HCT116 (cell line): ENCODE results near the gene USP32. TPM values are rescaled to one million over a fixed set of nuclear protein-coding genes. Genes with fewer than 3 reads are reported as not detected.

Experiments
- ATAC-seq: fragments of 200-7000 bp; cut with Tn5 transposase; 2 replicates; pipeline ENCODE4 v1.9.1; 2020; ENCODE audit warnings: mild to moderate bottlenecking, moderate library complexity
- BruUV-seq: library from RNA; stranded (reverse); fragments of 400-500 nt; replicated peaks from 2 replicates; lab custom pipeline; 2021; lab: Mats Ljungman, UMichigan
- CTCF ChIA-PET: fragments of 300-600 bp; sonication (Branson Sonifier 250); formaldehyde crosslinking; loops from one replicate; lab custom pipeline; 2021; ENCODE audit warnings: antibody characterized with exemption; lab: Charles Lee
- POLR2A ChIA-PET: fragments of 300-600, 350-600 bp; sonication (Branson Sonifier 250); formaldehyde crosslinking; loops from one replicate; lab custom pipeline; 2021; ENCODE audit warnings: antibody characterized with exemption; lab: Charles Lee
- RAD21 ChIA-PET, 2 experiments: fragments of 300-600 bp; sonication (Branson Sonifier 250); formaldehyde crosslinking; loops; one replicate each; lab custom pipeline; 2023; ENCODE audit warnings: low total read pairs in 2 of 2; ENCODE audit not compliant: uncharacterized antibody in 2 of 2, unreplicated experiment in 2 of 2, low non-redundant PET in 1 of 2; lab: Charles Lee
- DNase-seq: peaks from one replicate; pipeline ENCODE4 v3.0.0-alpha.2; 2010; ENCODE audit warnings: low read depth, low spot score
- H2AFZ ChIP-seq: fragments of 200-600 bp; shearing (Covaris generic), sonication (generic); 2 replicates; pipeline ENCODE4 v1.6.1; 2017; ENCODE audit warnings: low read depth, mixed run types, mixed read lengths, antibody characterized with exemption, low read length; ENCODE audit not compliant: poor library complexity, severe bottlenecking
- H3K27ac ChIP-seq: 2 replicates; pipeline ENCODE4 v1.5.1; 2012; ENCODE audit warnings: low read depth, low read length
- H3K27me3 ChIP-seq: fragments of 200-600 bp; sonication (generic); 2 replicates; pipeline ENCODE4 v1.6.1; 2016; ENCODE audit warnings: mixed run types, low read length, mixed read lengths; ENCODE audit not compliant: insufficient read depth
- H3K36me3 ChIP-seq, 2 experiments: fragments of 200-500 bp in 1 of 2; fragments of 200-600 bp in 1 of 2; sonication (Bioruptor generic) in 1 of 2; sonication (generic) in 1 of 2; 2 replicates each; pipeline versions ENCODE4 v1.5.1 to v1.6.1; 2014 to 2016; ENCODE audit warnings: low read length in 2 of 2, inconsistent platforms in 1 of 2, mixed read lengths in 1 of 2, mixed run types in 1 of 2; ENCODE audit not compliant: insufficient read depth in 2 of 2, control insufficient read depth in 1 of 2
- H3K4me1 ChIP-seq, 2 experiments: fragments of 200-600 bp in 1 of 2; sonication (generic) in 1 of 2; 2 replicates each; pipeline versions ENCODE4 v1.5.1 to v1.6.1; 2012 to 2017; ENCODE audit warnings: low read length in 2 of 2, inconsistent platforms in 1 of 2, mild to moderate bottlenecking in 1 of 2, mixed read lengths in 1 of 2, mixed run types in 1 of 2, moderate library complexity in 1 of 2; ENCODE audit not compliant: insufficient read depth in 2 of 2, control insufficient read depth in 1 of 2
- H3K4me2 ChIP-seq: fragments of 200-600 bp; sonication (generic); 2 replicates; pipeline ENCODE4 v1.6.1; 2017; ENCODE audit warnings: mixed run types, low read length, mixed read lengths
- H3K4me3 ChIP-seq, 2 experiments: fragments of 200-600 bp in 1 of 2; sonication (generic) in 1 of 2; replicated peaks in 1 of 2; 2 replicates each; pipeline ENCODE4 v1.5.1; 2011 to 2016; ENCODE audit warnings: low read length in 2 of 2, control low read depth in 1 of 2, low read depth in 1 of 2, mild to moderate bottlenecking in 1 of 2, mixed read lengths in 1 of 2, mixed run types in 1 of 2
- H3K79me2 ChIP-seq: fragments of 200-600 bp; sonication (generic); 2 replicates; pipeline ENCODE4 v1.6.1; 2017; ENCODE audit warnings: mild to moderate bottlenecking, mixed run types, low read length, moderate library complexity, mixed read lengths; ENCODE audit not compliant: insufficient read depth
- H3K9ac ChIP-seq: fragments of 200-600 bp; sonication (generic); 2 replicates; pipeline ENCODE4 v1.6.1; 2016; ENCODE audit warnings: low read length, mixed read lengths
- H3K9me2 ChIP-seq: fragments of 200-600 bp; sonication (generic), shearing (Covaris generic); 2 replicates; pipeline ENCODE4 v1.6.1; 2017; ENCODE audit warnings: mixed run types, mild to moderate bottlenecking, moderate library complexity; ENCODE audit not compliant: insufficient read depth
- H3K9me3 ChIP-seq, 2 experiments: fragments of 200-500 bp in 1 of 2; fragments of 200-600 bp in 1 of 2; sonication (Bioruptor generic) in 1 of 2; sonication (generic) in 1 of 2; 2 replicates each; pipeline ENCODE4 v1.6.1; 2014 to 2017; ENCODE audit warnings: low read length in 2 of 2, mixed read lengths in 2 of 2, inconsistent platforms in 1 of 2, low read depth in 1 of 2, mild to moderate bottlenecking in 1 of 2, mixed run types in 1 of 2, moderate library complexity in 1 of 2; ENCODE audit not compliant: control insufficient read depth in 1 of 2, insufficient read depth in 1 of 2
- H4K20me1 ChIP-seq: fragments of 200-600 bp; sonication (generic), shearing (Covaris generic); 2 replicates; pipeline ENCODE4 v1.6.1; 2017; ENCODE audit warnings: mixed run types, mild to moderate bottlenecking, moderate library complexity; ENCODE audit not compliant: insufficient read depth
- ATF3 ChIP-seq: IDR thresholded peaks from 2 replicates; pipeline ENCODE4 v1.6.1; 2012
- CBX3 ChIP-seq: IDR thresholded peaks from 2 replicates; pipeline ENCODE4 v1.6.1; 2012; ENCODE audit warnings: low read depth
- CEBPB ChIP-seq: IDR thresholded peaks from 2 replicates; pipeline ENCODE4 v1.6.1; 2012; ENCODE audit warnings: low read depth
- CTCF ChIP-seq, 3 experiments: fragments of 200-600 bp in 1 of 3; sonication (generic) in 1 of 3; IDR thresholded peaks in 2 of 3; conservative IDR thresholded peaks in 1 of 3; 2 replicates each; pipeline ENCODE4 v1.5.1; 2012 to 2017; ENCODE audit warnings: low read depth in 2 of 3, low read length in 2 of 3, antibody characterized with exemption in 1 of 3, borderline replicate concordance in 1 of 3, control low read depth in 1 of 3, mild to moderate bottlenecking in 1 of 3, mixed read lengths in 1 of 3, mixed run types in 1 of 3, moderate library complexity in 1 of 3; ENCODE audit not compliant: insufficient read depth in 1 of 3
- EGR1 ChIP-seq: IDR thresholded peaks from 2 replicates; pipeline ENCODE4 v1.6.1; 2012; ENCODE audit warnings: low read depth
- ELF1 ChIP-seq: IDR thresholded peaks from 2 replicates; pipeline ENCODE4 v1.6.1; 2012; ENCODE audit warnings: low read depth, borderline replicate concordance
- EZH2 ChIP-seq: fragments of 200-600 bp; sonication (generic); IDR thresholded peaks from 2 replicates; pipeline ENCODE4 v1.6.1; 2017; ENCODE audit warnings: antibody characterized with exemption, mixed run types
- EZH2phosphoT487 ChIP-seq: fragments of 200-600 bp; IDR thresholded peaks from 2 replicates; pipeline ENCODE4 v1.6.1; 2018; ENCODE audit warnings: antibody characterized with exemption, borderline replicate concordance
- JUND ChIP-seq: IDR thresholded peaks from 2 replicates; pipeline ENCODE4 v1.6.1; 2012
- MAX ChIP-seq: IDR thresholded peaks from 2 replicates; pipeline ENCODE4 v1.6.1; 2012
- POLR2A ChIP-seq: IDR thresholded peaks from 2 replicates; pipeline ENCODE4 v1.7.0; 2011; ENCODE audit warnings: borderline replicate concordance; ENCODE audit not compliant: insufficient read depth, insufficient read length; ENCODE audit errors: extremely low read depth
- POLR2AphosphoS5 ChIP-seq: IDR thresholded peaks from 2 replicates; pipeline ENCODE4 v1.6.1; 2011; ENCODE audit warnings: mild to moderate bottlenecking, low read depth, low read length, moderate library complexity
- REST ChIP-seq: IDR thresholded peaks from 2 replicates; pipeline ENCODE4 v1.6.1; 2012; ENCODE audit warnings: low read depth
- SIN3A ChIP-seq: IDR thresholded peaks from 2 replicates; pipeline ENCODE4 v1.6.1; 2012; ENCODE audit warnings: low read depth
- SP1 ChIP-seq: IDR thresholded peaks from 2 replicates; pipeline ENCODE4 v1.6.1; 2012; ENCODE audit warnings: low read depth
- SRF ChIP-seq: IDR thresholded peaks from 2 replicates; pipeline ENCODE4 v1.6.1; 2012; ENCODE audit warnings: low read depth
- TCF7L2 ChIP-seq: IDR thresholded peaks from 2 replicates; pipeline ENCODE4 v1.7.0; 2011; ENCODE audit warnings: borderline replicate concordance, inconsistent platforms; ENCODE audit not compliant: insufficient read depth, insufficient read length; ENCODE audit errors: extremely low read depth
- YY1 ChIP-seq: IDR thresholded peaks from 2 replicates; pipeline ENCODE4 v1.6.1; 2011; ENCODE audit warnings: low read length, low read depth, moderate library complexity, mild to moderate bottlenecking; ENCODE audit not compliant: insufficient replicate concordance; ENCODE audit errors: extremely low read depth
- ZFX ChIP-seq: fragments of 450-650 bp; IDR thresholded peaks from 2 replicates; pipeline ENCODE4 v1.6.1; 2017
- ZNF274 ChIP-seq: fragments of 200-500 bp; sonication (Bioruptor generic); IDR thresholded peaks from 2 replicates; pipeline ENCODE4 v1.6.1; 2014; ENCODE audit warnings: mild to moderate bottlenecking, low read depth, low read length, inconsistent platforms
- intact Hi-C: fragments of 100-400 bp; cut with micrococcal nuclease; formaldehyde crosslinking; loops from 2 replicates; pipeline ENCODE4 v1.10.0; 2022
- total RNA-seq: library from RNA; stranded (reverse); gene quantifications from one replicate; pipeline ENCODE4 v1.2.1, GENCODE V29; 2021; ENCODE audit not compliant: unreplicated experiment

USP32 gene
- total RNA-seq, 1 experiment from 2014 or later, result 67.0 TPM

GRCh38 chr17:60314423-60314822 lies 77.5 kb downstream of the USP32 start (continued):
- TF ChIP-seq POLR2A, result no peak
- TF ChIP-seq JUND, result no peak
- no peak for TF ChIP-seq CEBPB
- TF ChIP-seq SIN3A, result no peak
- no peak for TF ChIP-seq SP1
- TF ChIP-seq, all 23 proteins: peak for 0

- CTCF ChIA-PET, result no interaction called here
- no peak overlapping the region for H3K4me3 ChIP-seq
- no peaks in the 10 kb centered on the region for H3K9me2 ChIP-seq
- RAD21 ChIA-PET, result no interaction called here
- peaks cover 0 to 4% of the 10 kb centered on the region in 2 experiments; a peak in 1 of 4 replicates for H3K4me1 ChIP-seq
- no peak overlapping the region for H3K9ac ChIP-seq
- no TSS peak for BruUV-seq
- H3K36me3 ChIP-seq, result no peaks in the 10 kb centered on the region
- POLR2A ChIA-PET, result no interaction called here
- ATAC-seq (no peak), DNase-seq (no peak)
- peaks cover 25% of the 10 kb centered on the region for H3K79me2 ChIP-seq
- no peaks in the 10 kb centered on the region for H3K27me3 ChIP-seq
- H3K4me2 ChIP-seq, result no peak overlapping the region
- H3K9me3 ChIP-seq, result no peaks in the 10 kb centered on the region
- H4K20me1 ChIP-seq, result 0 out of 2 replicates have a peak, but pooled peaks cover 3% of the 10 kb centered on the region
- no peak overlapping the region for H2AFZ ChIP-seq
- TF ChIP-seq POLR2AphosphoS5, result no peak
- TF ChIP-seq SIN3A, result no peak
- TF ChIP-seq EZH2, result no peak
- TF ChIP-seq MAX, result no peak
- TF ChIP-seq YY1, result no peak
- no peak for TF ChIP-seq ATF3
- no peak for TF ChIP-seq TCF7L2
- TF ChIP-seq CTCF (IDR thresholded peaks at IDR 0.05 in 2 of 3, conservative IDR thresholded peaks at IDR 0.05 in 1 of 3; ENCODE audit: borderline replicate concordance in 1 of 3, insufficient read depth in 1 of 3, low read depth in 2 of 3, low read length in 2 of 3), result no peak
- TF ChIP-seq ELF1, result no peak
- TF ChIP-seq SRF, result no peak
- TF ChIP-seq EGR1, result no peak
- TF ChIP-seq CBX3, result no peak
- TF ChIP-seq SP1, result no peak
- TF ChIP-seq EZH2phosphoT487, result no peak
- TF ChIP-seq REST, result no peak
- no peak for TF ChIP-seq JUND
- TF ChIP-seq ZNF274, result no peak
- TF ChIP-seq ZFX, result no peak
- no peak overlapping the region for H3K27ac ChIP-seq
- intact Hi-C loops, result no loop called here
Observed at GRCh38 chr17:60311936-60312335, 80.0 kb downstream of the USP32 start.
